LNCAP (cell line): ENCODE data around the gene NUCKS1.

Source experiments
- TF ChIP-seq, protein P1 (sequence below): fragments of 450-650 bp; IDR thresholded peaks from 2 replicates; pipeline ENCODE4 v1.5.1; 2017; ENCODE audit warnings: mild to moderate bottlenecking

The NUCKS1 gene

DNA sequence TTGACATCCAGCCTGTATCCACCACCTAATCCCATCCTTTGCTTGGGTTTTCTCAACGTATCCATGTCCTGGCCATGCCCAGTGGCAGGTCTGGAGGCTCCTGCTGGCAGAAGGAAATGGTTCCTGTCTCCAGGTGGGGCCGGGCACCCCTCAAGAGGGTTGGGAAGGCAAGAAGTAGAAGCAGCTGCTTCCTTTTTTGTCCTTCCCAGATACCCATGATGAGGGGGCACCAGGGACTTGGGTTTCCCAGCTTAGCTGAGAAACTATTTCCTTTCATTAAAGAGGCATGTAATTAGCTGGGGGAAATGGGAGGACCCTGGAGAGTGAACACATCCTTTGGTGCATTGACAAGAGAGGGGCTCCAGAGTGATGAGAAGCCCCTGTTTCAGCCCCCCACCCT, 48.6 kb downstream of the NUCKS1 start:
- TF ChIP-seq, protein P1, sequence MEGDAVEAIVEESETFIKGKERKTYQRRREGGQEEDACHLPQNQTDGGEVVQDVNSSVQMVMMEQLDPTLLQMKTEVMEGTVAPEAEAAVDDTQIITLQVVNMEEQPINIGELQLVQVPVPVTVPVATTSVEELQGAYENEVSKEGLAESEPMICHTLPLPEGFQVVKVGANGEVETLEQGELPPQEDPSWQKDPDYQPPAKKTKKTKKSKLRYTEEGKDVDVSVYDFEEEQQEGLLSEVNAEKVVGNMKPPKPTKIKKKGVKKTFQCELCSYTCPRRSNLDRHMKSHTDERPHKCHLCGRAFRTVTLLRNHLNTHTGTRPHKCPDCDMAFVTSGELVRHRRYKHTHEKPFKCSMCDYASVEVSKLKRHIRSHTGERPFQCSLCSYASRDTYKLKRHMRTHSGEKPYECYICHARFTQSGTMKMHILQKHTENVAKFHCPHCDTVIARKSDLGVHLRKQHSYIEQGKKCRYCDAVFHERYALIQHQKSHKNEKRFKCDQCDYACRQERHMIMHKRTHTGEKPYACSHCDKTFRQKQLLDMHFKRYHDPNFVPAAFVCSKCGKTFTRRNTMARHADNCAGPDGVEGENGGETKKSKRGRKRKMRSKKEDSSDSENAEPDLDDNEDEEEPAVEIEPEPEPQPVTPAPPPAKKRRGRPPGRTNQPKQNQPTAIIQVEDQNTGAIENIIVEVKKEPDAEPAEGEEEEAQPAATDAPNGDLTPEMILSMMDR = no peak

DNA sequence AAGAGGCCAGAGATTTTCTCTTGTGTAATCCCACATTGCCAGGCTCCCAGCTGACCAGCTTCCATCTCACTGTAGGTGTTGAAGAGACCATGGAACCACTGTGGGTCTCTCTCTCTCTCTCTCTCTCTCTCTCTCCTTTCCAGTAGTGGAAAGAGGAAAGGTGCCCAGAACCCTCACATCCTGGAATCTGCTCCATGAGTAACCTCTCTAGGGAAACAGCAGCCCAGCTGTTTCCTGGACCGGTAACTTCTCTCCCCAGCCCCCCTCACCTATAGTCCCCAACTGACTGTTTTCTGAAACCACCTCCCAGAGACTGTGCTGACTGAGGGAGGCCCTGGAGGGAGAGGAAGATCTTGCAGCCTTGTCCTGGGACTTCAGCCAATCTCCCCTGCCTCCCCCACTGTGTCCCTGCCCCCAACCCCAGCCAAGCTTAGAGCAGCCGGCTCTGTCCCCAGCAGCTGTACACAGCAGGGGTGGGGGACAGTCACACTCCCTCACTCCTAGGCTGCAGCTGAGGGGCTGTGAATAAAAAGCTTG, 49.0 kb downstream of the NUCKS1 start:
- TF ChIP-seq, protein P1 = no peak

DNA sequence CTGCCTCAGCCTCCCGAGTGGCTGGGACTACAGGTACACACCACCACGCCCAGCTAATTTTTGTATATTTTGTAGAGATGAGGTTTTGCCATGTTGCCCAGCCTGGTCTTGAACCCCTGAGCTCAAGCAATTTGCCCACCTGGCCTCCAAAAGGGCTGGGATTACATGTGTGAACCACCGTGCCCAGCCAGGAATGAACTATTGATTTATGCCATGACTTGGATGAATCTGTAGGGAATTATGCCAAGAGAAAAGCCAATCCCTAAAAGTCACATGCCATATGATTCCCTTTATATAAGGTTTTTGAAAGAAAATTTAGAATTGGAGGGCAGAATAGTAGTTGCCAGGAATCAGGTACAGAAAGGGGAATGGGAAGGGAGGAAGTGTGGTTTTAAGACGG, 50.6 kb downstream of the NUCKS1 start:
- TF ChIP-seq, protein P1 = no peak

DNA sequence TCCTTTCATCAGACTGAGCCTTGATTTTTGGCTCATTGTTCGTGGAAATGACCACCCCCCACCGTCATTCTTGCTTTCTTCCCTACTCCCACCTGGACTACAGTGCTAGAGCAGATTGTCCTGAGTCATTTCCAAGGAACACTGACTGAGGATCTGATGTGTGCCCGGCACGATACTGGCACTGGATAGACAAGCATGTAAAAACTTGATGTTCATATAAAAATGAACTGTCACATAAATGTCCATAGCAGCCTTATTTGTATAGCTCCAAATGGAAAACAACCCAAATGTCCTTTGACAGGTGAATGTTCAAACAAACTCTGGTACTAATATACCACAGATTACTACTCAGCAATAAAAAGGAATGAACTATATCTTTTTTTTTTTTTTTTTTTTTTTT, 51.1 kb downstream of the NUCKS1 start:
- TF ChIP-seq, protein P1 = no peak

DNA sequence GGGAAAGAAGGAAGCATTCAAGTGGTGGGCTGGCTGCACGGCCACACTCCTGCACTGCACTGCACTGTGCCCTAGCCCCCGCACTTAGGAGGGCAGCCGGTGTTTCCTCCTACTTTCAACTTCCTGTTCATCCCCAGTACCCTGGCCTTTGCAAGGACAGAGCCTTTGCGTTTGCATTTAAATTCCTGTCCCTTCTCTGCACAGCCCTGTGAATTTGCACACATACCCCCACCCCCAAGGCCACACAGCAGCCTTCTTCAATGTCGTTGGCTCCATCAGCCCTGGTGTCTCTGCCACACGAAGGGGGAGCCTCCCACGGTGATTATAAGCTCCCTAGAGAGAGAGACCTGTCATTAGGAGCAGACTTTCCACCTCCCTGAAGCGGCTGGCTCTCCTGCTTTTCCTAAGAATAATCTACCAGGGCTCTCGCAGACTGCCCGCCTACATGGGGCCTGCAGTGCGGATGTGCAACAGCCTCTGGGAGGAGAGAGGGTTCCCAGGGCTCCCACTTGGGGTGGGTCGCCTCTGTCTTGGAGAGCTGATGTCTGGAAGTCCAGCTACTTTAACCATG, 56.5 kb downstream of the NUCKS1 start:
- TF ChIP-seq, protein P1 = no peak

DNA sequence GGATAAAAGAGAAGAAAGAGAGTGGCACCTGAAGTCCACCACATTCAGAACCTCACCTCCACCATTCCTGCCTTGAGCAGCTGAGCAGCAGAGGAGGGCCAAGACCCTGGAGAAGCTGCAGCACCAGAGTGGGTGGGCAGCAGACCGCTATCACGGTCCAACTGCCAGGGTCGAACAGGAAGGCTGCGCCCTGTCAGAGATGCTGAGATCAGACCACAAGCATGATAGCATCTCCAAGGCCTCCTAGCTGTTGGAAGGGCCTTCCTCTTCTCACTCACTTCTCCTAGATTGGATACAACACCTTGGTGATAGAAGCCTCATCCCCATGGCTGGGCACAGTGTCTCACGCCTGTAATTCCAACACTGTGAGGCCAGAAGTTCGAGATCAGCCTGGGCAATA, 57.6 kb downstream of the NUCKS1 start:
- TF ChIP-seq, protein P1 = no peak

DNA sequence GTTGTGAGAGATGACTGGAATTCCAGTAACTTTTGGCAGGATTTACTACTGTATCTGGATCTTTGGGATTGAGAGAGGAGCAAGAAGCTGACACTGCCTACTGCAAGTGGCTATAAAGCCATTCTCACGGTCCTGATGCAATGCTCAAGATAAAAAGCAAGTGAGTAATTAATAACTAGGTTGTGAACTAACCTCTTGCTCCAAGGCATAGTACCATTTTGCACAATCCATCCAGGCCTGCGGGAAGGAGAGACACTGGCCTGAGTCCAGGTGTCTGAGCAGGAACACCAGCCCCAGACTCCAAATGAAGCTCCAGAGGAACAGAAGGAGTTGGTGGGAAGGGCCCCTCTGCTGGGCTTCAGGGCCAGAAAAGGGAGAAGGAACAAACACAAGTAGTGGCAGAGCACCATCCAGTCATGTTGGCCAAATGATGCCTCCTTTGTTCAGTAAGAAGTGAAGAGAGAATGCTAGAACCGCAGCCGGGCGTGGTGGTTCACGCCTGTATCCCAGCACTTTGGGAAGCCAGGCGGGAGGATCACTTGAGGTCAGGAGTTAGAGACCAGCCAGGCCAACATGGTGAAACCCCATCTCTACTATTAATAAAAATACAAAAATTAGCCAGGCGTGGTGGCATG, 59.7 kb downstream of the NUCKS1 start:
- TF ChIP-seq, protein P1 = no peak
